HG02981 (cell line): ENCODE measurements around the gene DDIT4.
"Not testable (repeated sequence)": the region's sequence is repeated elsewhere in the genome, so short reads cannot be mapped to it uniquely, and the experiment has no call there.

Experiments
- ATAC-seq: cut with Tn5 transposase; IDR thresholded peaks from one replicate; pipeline ENCODE4 v1.9.1; 2021; ENCODE audit warnings: mild to moderate bottlenecking, moderate library complexity; ENCODE audit not compliant: unreplicated experiment

Gene DDIT4

GRCh38 chr10:72273410-72274212 lies at the start of gene DDIT4:
Gene DDIT4 (plus strand): TSS chr10:72273924. CDS start chr10:72274217, 293 bp downstream.
- peak; percentile 82 for ATAC-seq

- ATAC-seq, result not testable (repeated sequence)
Observed at GRCh38 chr10:72224191-72224590, 49.5 kb upstream of the DDIT4 start.

GRCh38 chr10:72226418-72227027 lies 47.2 kb upstream of the DDIT4 start:
- ATAC-seq, result no peak

DNA sequence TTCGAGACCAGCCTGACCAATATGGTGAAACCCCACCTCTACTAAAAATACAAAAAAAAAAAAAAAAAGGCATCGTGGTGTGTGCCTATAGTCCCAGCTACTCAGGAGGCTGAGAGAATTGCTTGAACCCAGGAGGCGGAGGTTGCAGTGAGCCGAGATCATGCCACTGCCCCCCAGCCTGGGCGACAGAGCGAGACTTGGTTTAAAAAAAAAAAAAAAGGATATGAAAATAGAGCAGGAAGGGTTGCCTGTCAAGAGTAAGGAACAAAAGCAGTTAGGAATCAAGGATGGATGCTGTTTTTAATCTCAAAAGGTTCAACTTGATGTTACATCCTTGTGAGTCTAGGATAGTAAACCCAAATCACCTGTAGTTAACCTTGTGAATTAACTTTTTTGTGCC lies 45.9 kb upstream of the DDIT4 start:
- ATAC-seq, result no peak

- no peak for ATAC-seq
Observed at GRCh38 chr10:72228318-72228751, 45.4 kb upstream of the DDIT4 start.

DNA sequence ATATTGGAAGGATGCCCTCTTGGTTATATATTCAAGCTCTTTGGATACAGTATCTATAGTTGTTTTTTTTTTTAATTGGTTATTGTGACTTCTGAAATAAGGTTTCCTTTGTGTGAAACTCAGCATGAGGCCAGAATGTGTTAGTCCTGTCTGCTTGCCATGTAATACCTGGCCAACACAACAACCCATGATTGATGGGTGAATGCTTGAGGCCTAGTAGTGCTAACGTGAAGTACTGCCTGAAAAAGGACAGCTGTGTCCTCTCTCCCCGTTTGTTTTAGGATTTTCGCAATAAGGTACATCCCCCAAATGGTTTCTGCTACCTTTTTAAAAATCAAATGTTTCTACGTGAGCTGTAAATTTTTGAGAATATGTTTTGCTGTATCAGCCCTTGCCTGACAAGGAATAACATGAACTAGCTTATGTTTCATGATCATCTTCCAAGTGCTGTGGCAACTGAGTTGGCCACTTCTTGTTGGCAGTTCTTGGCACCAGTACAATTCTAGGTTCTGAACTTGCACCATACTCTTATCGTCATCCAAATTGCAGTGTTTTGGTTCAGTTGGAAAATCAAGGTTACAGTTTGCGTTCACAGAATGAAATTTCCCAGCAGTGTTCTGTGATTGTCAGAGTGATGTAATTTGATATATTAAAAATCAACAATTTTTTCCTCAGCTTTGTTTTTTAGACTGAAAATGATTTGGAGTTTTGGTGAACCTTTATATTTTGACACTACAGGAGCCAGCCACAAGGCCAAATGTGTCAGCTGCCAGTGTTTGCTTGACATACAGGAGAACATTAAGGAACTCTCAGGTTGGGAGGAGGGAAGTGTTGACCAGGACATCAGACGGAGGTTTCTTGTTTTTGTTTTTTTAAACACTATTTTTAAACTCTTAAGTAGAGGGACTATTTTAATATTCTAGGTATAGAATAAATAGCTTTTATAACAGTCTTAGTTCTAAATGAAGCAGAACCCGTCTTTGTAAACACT lies 44.2 kb upstream of the DDIT4 start:
- no peak for ATAC-seq

- no peak for ATAC-seq
Observed at GRCh38 chr10:72233621-72234020, 40.1 kb upstream of the DDIT4 start.

DNA sequence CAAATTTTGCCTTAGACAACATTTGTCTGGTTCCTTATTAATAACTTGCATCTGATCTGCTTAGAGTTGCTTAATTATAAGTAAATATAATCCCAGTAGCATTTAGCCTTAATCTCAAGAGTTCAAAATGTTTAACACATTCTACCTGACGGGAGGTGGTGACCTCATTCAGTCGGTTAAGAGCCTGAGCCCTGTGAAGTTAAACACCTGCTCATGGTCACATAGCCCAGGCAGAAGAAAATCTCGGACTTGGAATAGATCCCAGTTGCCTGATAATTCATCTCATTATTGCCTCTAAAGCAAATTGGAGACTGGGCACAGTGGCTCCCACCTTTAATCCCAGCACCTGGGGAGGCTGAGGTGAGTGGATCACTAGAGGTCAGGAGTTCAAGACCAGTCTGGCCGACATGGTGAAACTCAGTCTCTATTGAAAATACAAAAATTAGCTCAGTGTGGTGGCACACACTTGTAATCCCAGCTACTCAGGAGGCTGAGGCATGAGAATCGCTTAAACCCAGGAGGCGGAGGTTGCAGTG lies 39.1 kb upstream of the DDIT4 start:
- ATAC-seq, result no peak

DNA sequence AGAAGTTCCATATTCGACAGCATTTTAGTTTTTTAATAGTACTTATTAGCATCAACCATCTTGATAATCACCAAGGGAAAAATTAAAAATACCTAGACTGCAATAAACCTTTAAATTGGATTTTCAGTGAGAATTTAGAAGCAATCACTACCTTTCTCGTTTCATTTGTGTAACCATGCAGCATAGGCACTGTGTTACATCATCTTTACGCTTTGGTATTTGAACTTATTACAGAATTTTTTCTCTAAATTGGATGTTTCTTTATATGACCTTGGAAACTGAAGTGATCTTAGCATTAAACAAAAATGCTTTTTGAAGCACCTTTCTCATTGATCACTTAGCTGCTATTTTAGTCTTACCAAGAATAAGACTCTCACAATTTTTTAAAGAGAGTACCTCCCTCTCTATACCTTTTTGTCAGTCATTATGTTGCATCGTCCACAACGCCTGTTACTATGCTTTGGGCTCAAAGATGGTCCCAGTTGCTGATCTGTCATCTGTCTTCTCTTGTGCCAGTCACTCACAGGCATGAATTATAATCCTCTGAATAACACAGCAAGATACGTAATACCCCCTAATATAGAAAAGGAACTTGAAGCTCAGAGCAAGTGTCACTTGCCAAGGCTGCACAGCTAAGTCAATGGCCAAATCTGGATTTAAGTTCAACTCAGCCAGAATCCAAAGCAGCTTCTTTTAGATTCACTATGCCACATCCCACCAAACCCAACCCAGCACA lies 38.0 kb upstream of the DDIT4 start:
- no peak for ATAC-seq

- ATAC-seq, result no peak
Observed at GRCh38 chr10:72238392-72239175, 35.1 kb upstream of the DDIT4 start.

DNA sequence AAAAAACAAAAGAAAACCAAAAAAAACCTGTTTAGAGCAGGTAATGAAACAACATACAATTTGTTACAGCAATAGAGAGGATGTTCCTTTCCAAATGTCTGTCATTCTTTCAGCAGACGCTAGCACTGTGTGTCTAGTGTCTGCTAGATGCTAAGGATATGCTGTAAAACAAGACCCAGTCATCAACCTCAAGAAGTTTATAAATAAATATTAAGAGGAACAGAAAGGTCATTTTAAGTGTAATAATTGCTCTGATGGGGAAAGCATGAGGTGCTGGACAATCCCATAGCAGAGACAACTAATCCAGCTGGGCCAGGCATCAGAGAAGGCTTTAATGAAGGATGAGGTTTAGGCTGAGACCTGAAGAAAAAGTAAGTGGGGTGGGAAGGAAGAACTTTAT lies 34.3 kb upstream of the DDIT4 start:
- ATAC-seq, result no peak

- ATAC-seq, result no peak
Observed at GRCh38 chr10:72240371-72240770, 33.4 kb upstream of the DDIT4 start.

DNA sequence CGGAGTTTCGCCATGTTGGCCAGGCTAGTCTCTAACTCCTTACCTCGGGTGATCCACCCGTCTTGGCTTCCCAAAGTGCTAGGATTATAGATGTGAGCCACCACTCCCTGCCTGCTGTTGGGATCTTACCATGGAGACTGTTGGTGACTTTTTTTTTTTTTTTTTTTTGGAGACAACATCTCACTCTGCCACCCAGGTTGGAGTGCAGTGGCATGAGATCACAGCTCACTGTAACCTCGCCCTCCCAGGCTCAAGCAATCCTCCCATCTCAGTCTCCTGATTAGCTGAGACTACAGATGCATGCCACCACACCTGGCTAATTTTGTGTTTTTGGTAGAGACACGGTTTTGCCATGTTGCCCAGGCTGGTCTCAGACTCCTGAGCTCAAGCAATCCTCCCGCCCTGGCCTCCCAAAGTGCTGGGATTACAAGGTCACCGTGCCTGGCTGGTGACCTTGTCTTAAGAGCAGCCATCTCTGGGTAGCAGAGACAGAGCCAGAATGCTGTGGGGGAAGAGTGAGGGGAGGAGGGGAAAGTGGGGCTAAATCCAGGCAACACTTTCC lies 32.0 kb upstream of the DDIT4 start:
- no peak for ATAC-seq

DNA sequence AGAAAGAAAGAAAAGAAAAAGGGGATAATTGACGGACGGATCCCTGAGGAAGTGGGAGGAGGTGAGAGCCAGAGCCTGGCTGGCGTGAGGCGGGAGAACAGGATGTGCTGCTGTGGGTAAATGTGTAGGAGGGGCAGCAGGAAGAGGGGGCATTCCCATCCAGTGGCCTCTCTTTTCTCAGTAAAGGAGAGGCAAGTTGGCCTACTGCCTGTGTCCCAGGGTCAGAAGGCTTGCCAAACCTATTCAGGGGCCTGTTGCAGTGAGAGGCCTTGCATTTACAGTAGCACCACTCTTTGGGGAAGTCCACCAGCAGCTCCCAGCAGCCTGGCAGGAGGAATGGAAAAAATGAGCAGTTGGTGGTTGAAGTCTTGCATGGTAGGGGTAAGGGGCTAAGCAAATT lies 31.0 kb upstream of the DDIT4 start:
- ATAC-seq, result no peak

DNA sequence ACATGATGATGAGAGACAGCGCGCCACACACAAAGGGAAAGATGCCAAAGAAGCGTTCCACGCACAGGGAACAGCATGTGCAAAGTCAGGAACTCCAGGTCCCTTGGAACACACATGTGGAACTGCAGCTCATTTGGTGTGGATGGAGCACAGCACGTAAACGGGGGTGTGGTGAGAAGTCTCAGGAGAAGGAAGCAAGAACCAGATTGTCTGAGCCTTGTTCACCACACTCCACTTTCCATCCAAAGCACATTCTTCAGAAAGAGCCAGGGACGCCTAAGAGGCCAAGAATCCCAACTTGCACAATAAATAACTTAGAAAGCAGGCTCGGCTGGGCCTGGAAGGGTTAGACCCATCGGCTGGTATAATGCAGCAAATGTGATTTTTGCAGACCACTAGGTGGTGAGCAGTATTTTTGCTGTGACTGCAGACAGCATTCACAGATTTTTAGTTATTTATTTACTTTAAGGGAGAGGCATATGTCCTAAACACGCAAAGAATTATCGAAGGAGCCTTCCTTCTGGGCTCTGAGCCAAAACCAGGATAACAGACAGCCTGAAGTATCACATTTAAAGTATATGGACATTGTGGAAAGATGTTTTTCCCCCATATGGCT lies 29.8 kb upstream of the DDIT4 start:
- no peak for ATAC-seq

GRCh38 chr10:72244573-72245038 lies 29.1 kb upstream of the DDIT4 start:
- no peak for ATAC-seq

- ATAC-seq, result no peak
Observed at GRCh38 chr10:72245949-72246525, 27.7 kb upstream of the DDIT4 start.

GRCh38 chr10:72248468-72249151 lies 25.1 kb upstream of the DDIT4 start:
- peak; percentile 82 for ATAC-seq
